ENCODE measurements around the gene GPR153. TPM values are rescaled to one million over a fixed set of nuclear protein-coding genes. Genes with fewer than 3 reads are reported as not detected.
A peak's percentile ranks its signal among the peaks of the same experiment; 100 is the strongest.

GPR153 gene
- polyA plus RNA-seq, 4 donors = 6.5 to 34.9 (median 22.3) TPM

- H3K9me3 ChIP-seq (ENCODE audit: control insufficient read depth in 2 of 2, insufficient read depth in 1 of 2, low read depth in 1 of 2, low read length in 1 of 2) = no peaks in the 10 kb centered on the region
- no peaks in the 10 kb centered on the region for H3K27me3 ChIP-seq (ENCODE audit: control insufficient read depth in 3 of 3, insufficient read depth in 3 of 3, low read length in 3 of 3)
- DNase-seq = peak; percentile 77 to 91
- H3K4me1 ChIP-seq (ENCODE audit: control insufficient read depth in 3 of 3, insufficient read depth in 2 of 3, low read depth in 1 of 3, low read length in 2 of 3) = peaks cover 0 to 47% (median 3%) of the 10 kb centered on the region in 3 donors
- no peak overlapping the region for H3K4me3 ChIP-seq (ENCODE audit: low read depth in 1 of 3, low read length in 3 of 3)
- WGBS, 3 donors = 41 to 74% (median 61%) methylated on average over 17 of the region's 17 CpGs
- FAIRE-seq = no peak
- peak overlapping the region; percentile 81 to 98 (median 89) for H3K27ac ChIP-seq (ENCODE audit: low read depth in 1 of 3, low read length in 2 of 3)
- peaks cover 0 to 38% (median 6%) of the 10 kb centered on the region in 3 donors for H3K36me3 ChIP-seq (ENCODE audit: control insufficient read depth in 3 of 3, insufficient read depth in 2 of 3, low read depth in 1 of 3, low read length in 3 of 3)
Observed at GRCh38 chr1:6282577-6283270, 21.8 kb upstream of the GPR153 start.

GRCh38 chr1:6281511-6282402 lies 20.9 kb upstream of the GPR153 start:
- WGBS, 3 donors = 27 to 67% (median 53%) methylated on average over 19 of the region's 19 CpGs
- Histone ChIP-seq H3K27me3 (ENCODE audit: control insufficient read depth in 3 of 3, insufficient read depth in 3 of 3, low read length in 3 of 3) (no peaks in the 10 kb centered on the region), H3K36me3 (ENCODE audit: control insufficient read depth in 3 of 3, insufficient read depth in 2 of 3, low read depth in 1 of 3, low read length in 3 of 3) (peaks cover 0 to 34% (median 8%) of the 10 kb centered on the region in 3 donors), H3K4me1 (ENCODE audit: control insufficient read depth in 3 of 3, insufficient read depth in 2 of 3, low read depth in 1 of 3, low read length in 2 of 3) (peaks cover 0 to 56% (median 3%) of the 10 kb centered on the region in 3 donors), H3K27ac (ENCODE audit: low read depth in 1 of 3, low read length in 2 of 3) (peak overlapping the region; percentile 81 to 98 (median 89)), H3K9me3 (ENCODE audit: control insufficient read depth in 2 of 2, insufficient read depth in 1 of 2, low read depth in 1 of 2, low read length in 1 of 2) (no peaks in the 10 kb centered on the region), H3K4me3 (ENCODE audit: low read depth in 1 of 3, low read length in 3 of 3) (peak overlapping the region in 1 of 3 donors; percentile 17)
- FAIRE-seq = no peak
- peak; percentile 93 to 97 for DNase-seq

GRCh38 chr1:6280761-6281451 lies 20.0 kb upstream of the GPR153 start:
- 76 to 80% (median 79%) methylated on average over 33 of the region's 33 CpGs for WGBS, 3 donors
- no peaks in the 10 kb centered on the region for H3K9me3 ChIP-seq (ENCODE audit: control insufficient read depth in 2 of 2, insufficient read depth in 1 of 2, low read depth in 1 of 2, low read length in 1 of 2)
- peaks cover 0 to 32% (median 8%) of the 10 kb centered on the region in 3 donors for H3K36me3 ChIP-seq (ENCODE audit: control insufficient read depth in 3 of 3, insufficient read depth in 2 of 3, low read depth in 1 of 3, low read length in 3 of 3)
- H3K4me3 ChIP-seq (ENCODE audit: low read depth in 1 of 3, low read length in 3 of 3) = no peak overlapping the region
- peak overlapping the region in 2 of 3 donors; percentile 89 to 98 for H3K27ac ChIP-seq (ENCODE audit: low read depth in 1 of 3, low read length in 2 of 3)
- DNase-seq (peak; percentile 15 to 54), FAIRE-seq (no peak)
- H3K27me3 ChIP-seq (ENCODE audit: control insufficient read depth in 3 of 3, insufficient read depth in 3 of 3, low read length in 3 of 3) = no peaks in the 10 kb centered on the region
- peaks cover 0 to 65% (median 3%) of the 10 kb centered on the region in 3 donors for H3K4me1 ChIP-seq (ENCODE audit: control insufficient read depth in 3 of 3, insufficient read depth in 2 of 3, low read depth in 1 of 3, low read length in 2 of 3)

- WGBS, 3 donors = 91 to 94% (median 92%) methylated on average over 28 to 31 of the region's 31 CpGs
- DNase-seq = no peak
Observed at GRCh38 chr1:6279613-6280383, 18.9 kb upstream of the GPR153 start.

GRCh38 chr1:6279066-6279465 lies 18.2 kb upstream of the GPR153 start:
- FAIRE-seq = no peak
- 82 to 87% (median 86%) methylated on average over 10 of the region's 10 CpGs for WGBS, 3 donors
- H3K4me1 ChIP-seq (ENCODE audit: control insufficient read depth in 3 of 3, insufficient read depth in 2 of 3, low read depth in 1 of 3, low read length in 2 of 3) = peaks cover 0 to 67% (median 3%) of the 10 kb centered on the region in 3 donors

More at GRCh38 chr1:6279613-6280383, 18.9 kb upstream of the GPR153 start:
- no peaks in the 10 kb centered on the region for H3K27me3 ChIP-seq (ENCODE audit: control insufficient read depth in 3 of 3, insufficient read depth in 3 of 3, low read length in 3 of 3)
- peaks cover 0 to 67% (median 3%) of the 10 kb centered on the region in 3 donors for H3K4me1 ChIP-seq (ENCODE audit: control insufficient read depth in 3 of 3, insufficient read depth in 2 of 3, low read depth in 1 of 3, low read length in 2 of 3)
- H3K27ac ChIP-seq (ENCODE audit: low read depth in 1 of 3, low read length in 2 of 3) = no peak overlapping the region
- H3K36me3 ChIP-seq (ENCODE audit: control insufficient read depth in 3 of 3, insufficient read depth in 2 of 3, low read depth in 1 of 3, low read length in 3 of 3) = peaks cover 0 to 37% (median 8%) of the 10 kb centered on the region in 3 donors
- FAIRE-seq = no peak
- no peak overlapping the region for H3K4me3 ChIP-seq (ENCODE audit: low read depth in 1 of 3, low read length in 3 of 3)
- H3K9me3 ChIP-seq (ENCODE audit: control insufficient read depth in 2 of 2, insufficient read depth in 1 of 2, low read depth in 1 of 2, low read length in 1 of 2) = no peaks in the 10 kb centered on the region

GRCh38 chr1:6278263-6278662 lies 17.4 kb upstream of the GPR153 start:
- peaks cover 0 to 47% (median 8%) of the 10 kb centered on the region in 3 donors for H3K36me3 ChIP-seq (ENCODE audit: control insufficient read depth in 3 of 3, insufficient read depth in 2 of 3, low read depth in 1 of 3, low read length in 3 of 3)
- H3K9me3 ChIP-seq (ENCODE audit: control insufficient read depth in 2 of 2, insufficient read depth in 1 of 2, low read depth in 1 of 2, low read length in 1 of 2) = no peaks in the 10 kb centered on the region
- H3K4me1 ChIP-seq (ENCODE audit: control insufficient read depth in 3 of 3, insufficient read depth in 2 of 3, low read depth in 1 of 3, low read length in 2 of 3) = peaks cover 0 to 73% (median 3%) of the 10 kb centered on the region in 3 donors
- WGBS, 3 donors = 86 to 87% (median 86%) methylated on average over 9 of the region's 9 CpGs
- H3K27ac ChIP-seq (ENCODE audit: low read depth in 1 of 3, low read length in 2 of 3) = no peak overlapping the region
- no peak for DNase-seq
- FAIRE-seq = no peak
- H3K4me3 ChIP-seq (ENCODE audit: low read depth in 1 of 3, low read length in 3 of 3) = no peak overlapping the region
- no peaks in the 10 kb centered on the region for H3K27me3 ChIP-seq (ENCODE audit: control insufficient read depth in 3 of 3, insufficient read depth in 3 of 3, low read length in 3 of 3)

More at GRCh38 chr1:6279066-6279465, 18.2 kb upstream of the GPR153 start:
- Histone ChIP-seq H3K27me3 (ENCODE audit: control insufficient read depth in 3 of 3, insufficient read depth in 3 of 3, low read length in 3 of 3) (no peaks in the 10 kb centered on the region), H3K36me3 (ENCODE audit: control insufficient read depth in 3 of 3, insufficient read depth in 2 of 3, low read depth in 1 of 3, low read length in 3 of 3) (peaks cover 0 to 43% (median 8%) of the 10 kb centered on the region in 3 donors), H3K9me3 (ENCODE audit: control insufficient read depth in 2 of 2, insufficient read depth in 1 of 2, low read depth in 1 of 2, low read length in 1 of 2) (no peaks in the 10 kb centered on the region), H3K27ac (ENCODE audit: low read depth in 1 of 3, low read length in 2 of 3) (no peak overlapping the region), H3K4me3 (ENCODE audit: low read depth in 1 of 3, low read length in 3 of 3) (no peak overlapping the region)
- DNase-seq = no peak

- no peaks in the 10 kb centered on the region for H3K9me3 ChIP-seq (ENCODE audit: control insufficient read depth in 2 of 2, insufficient read depth in 1 of 2, low read depth in 1 of 2, low read length in 1 of 2)
- no peak for FAIRE-seq
- peaks cover 0 to 43% (median 8%) of the 10 kb centered on the region in 3 donors for H3K36me3 ChIP-seq (ENCODE audit: control insufficient read depth in 3 of 3, insufficient read depth in 2 of 3, low read depth in 1 of 3, low read length in 3 of 3)
- no peak overlapping the region for H3K4me3 ChIP-seq (ENCODE audit: low read depth in 1 of 3, low read length in 3 of 3)
- H3K4me1 ChIP-seq (ENCODE audit: control insufficient read depth in 3 of 3, insufficient read depth in 2 of 3, low read depth in 1 of 3, low read length in 2 of 3) = peaks cover 0 to 74% (median 3%) of the 10 kb centered on the region in 3 donors
- WGBS, 3 donors = 89 to 92% (median 89%) methylated on average over 20 of the region's 20 CpGs
- DNase-seq = no peak
- H3K27me3 ChIP-seq (ENCODE audit: control insufficient read depth in 3 of 3, insufficient read depth in 3 of 3, low read length in 3 of 3) = no peaks in the 10 kb centered on the region
- H3K27ac ChIP-seq (ENCODE audit: low read depth in 1 of 3, low read length in 2 of 3) = peak overlapping the region in 1 of 3 donors; percentile 72
Observed at GRCh38 chr1:6276811-6277555, 16.1 kb upstream of the GPR153 start.

All from small intestine (tissue), 7 donors.